ENCODE measurements around the gene SLC27A5. TPM values are rescaled to one million over a fixed set of nuclear protein-coding genes. Genes with fewer than 3 reads are reported as not detected.

Gene SLC27A5
- total RNA-seq, 1 experiment from 2014 or later: 17.1 TPM

DNA sequence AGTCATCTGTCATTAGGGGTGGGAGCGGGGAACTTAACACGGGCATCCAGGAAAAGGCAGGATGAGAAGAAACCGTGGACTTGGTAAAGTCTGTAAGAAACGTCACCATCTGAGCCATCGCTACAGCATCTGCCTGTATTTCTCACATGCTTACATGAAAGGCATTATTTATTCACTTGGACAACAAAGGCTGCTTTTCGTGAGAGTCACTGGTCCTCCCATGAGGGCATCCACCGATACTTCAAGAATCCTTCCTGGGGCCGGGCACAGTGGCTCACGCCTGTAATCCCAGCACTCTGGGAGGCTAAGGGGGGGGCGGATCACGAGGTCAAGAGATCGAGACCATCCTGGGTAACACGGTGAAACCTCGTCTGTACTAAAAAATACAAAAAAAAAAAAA, 19.5 kb downstream of the SLC27A5 start:
- Histone ChIP-seq H4K91ac (ENCODE audit: insufficient read length, low read depth, low read length) (no peak overlapping the region), H3K79me1 (ENCODE audit: insufficient read depth, low read depth, low read length, poor library complexity, severe bottlenecking) (no peaks in the 10 kb centered on the region), H3K23ac (ENCODE audit: insufficient read length, low read depth, low read length) (no peak overlapping the region), H3K9me3 (ENCODE audit: control insufficient read depth, low read depth, low read length) (no peaks in the 10 kb centered on the region), H2BK20ac (ENCODE audit: low read depth, low read length, poor library complexity, severe bottlenecking) (no peak overlapping the region), H3K27ac (ENCODE audit: insufficient read length, low read depth, low read length) (no peak overlapping the region), H2AK5ac (ENCODE audit: insufficient read length, low read length) (no peak overlapping the region), H4K5ac (ENCODE audit: insufficient read length, low read depth, low read length) (no peak overlapping the region), H3K4me2 (ENCODE audit: insufficient read depth, insufficient read length, low read length) (no peak overlapping the region), H2AFZ (ENCODE audit: low read length) (no peak overlapping the region), H3K79me2 (ENCODE audit: insufficient read depth, low read length) (no peaks in the 10 kb centered on the region), H2BK5ac (ENCODE audit: insufficient read length, low read length) (no peak overlapping the region), H4K8ac (replicated peaks; ENCODE audit: insufficient read length, low read depth, low read length) (no peak overlapping the region), H4K20me1 (ENCODE audit: control insufficient read depth, insufficient read depth, insufficient read length) (no peaks in the 10 kb centered on the region), H2BK12ac (ENCODE audit: insufficient read length, low read depth, low read length) (no peak overlapping the region), H3K23me2 (ENCODE audit: insufficient read length, low read depth, low read length, poor library complexity, severe bottlenecking) (peaks cover 3% of the 10 kb centered on the region), H2BK15ac (ENCODE audit: low read depth, low read length) (no peak overlapping the region), H3T11ph (ENCODE audit: low read length) (no peak overlapping the region), H3K4me1 (ENCODE audit: insufficient read depth, low read length) (no peaks in the 10 kb centered on the region), H3K56ac (ENCODE audit: insufficient read length, low read depth, low read length) (no peak overlapping the region), H3K4ac (ENCODE audit: low read depth, low read length) (no peak overlapping the region), H3K14ac (ENCODE audit: insufficient read depth, low read length) (no peak overlapping the region), H2BK120ac (ENCODE audit: low read depth, low read length, poor library complexity, severe bottlenecking) (no peak overlapping the region), H3K9ac (ENCODE audit: extremely low read depth, insufficient read length, low read length) (no peak overlapping the region), H3K18ac (ENCODE audit: insufficient read length, low read depth, low read length) (no peak overlapping the region), H3K27me3 (ENCODE audit: insufficient read depth, low read length) (no peaks in the 10 kb centered on the region)
- Mint-ChIP-seq H3K27me3 (ENCODE audit: low read depth) (peaks cover 2% of the 10 kb centered on the region; the same call in 1 of the 2 replicates), H3K4me1 (no peaks in the 10 kb centered on the region), H3K36me3 (ENCODE audit: insufficient read depth in 1 of 3, low read depth in 3 of 3) (no peaks in the 10 kb centered on the region; a peak in 1 of 7 replicates), H3K4me3 (no peak overlapping the region), H3K9me3 (no peaks in the 10 kb centered on the region), H3K27ac (no peak overlapping the region)
- WGBS (ENCODE audit: extremely low coverage, insufficient read length, low lambda C conversion rate): no CpG with 5 or more reads among the region's 14 CpGs
- TF ChIP-seq, protein P1, sequence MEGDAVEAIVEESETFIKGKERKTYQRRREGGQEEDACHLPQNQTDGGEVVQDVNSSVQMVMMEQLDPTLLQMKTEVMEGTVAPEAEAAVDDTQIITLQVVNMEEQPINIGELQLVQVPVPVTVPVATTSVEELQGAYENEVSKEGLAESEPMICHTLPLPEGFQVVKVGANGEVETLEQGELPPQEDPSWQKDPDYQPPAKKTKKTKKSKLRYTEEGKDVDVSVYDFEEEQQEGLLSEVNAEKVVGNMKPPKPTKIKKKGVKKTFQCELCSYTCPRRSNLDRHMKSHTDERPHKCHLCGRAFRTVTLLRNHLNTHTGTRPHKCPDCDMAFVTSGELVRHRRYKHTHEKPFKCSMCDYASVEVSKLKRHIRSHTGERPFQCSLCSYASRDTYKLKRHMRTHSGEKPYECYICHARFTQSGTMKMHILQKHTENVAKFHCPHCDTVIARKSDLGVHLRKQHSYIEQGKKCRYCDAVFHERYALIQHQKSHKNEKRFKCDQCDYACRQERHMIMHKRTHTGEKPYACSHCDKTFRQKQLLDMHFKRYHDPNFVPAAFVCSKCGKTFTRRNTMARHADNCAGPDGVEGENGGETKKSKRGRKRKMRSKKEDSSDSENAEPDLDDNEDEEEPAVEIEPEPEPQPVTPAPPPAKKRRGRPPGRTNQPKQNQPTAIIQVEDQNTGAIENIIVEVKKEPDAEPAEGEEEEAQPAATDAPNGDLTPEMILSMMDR (conservative IDR thresholded peaks at IDR 0.05): no peak
- no peak for DNase-seq
